NCI-H128 (cell line): ENCODE results near the gene ACTA1.
"Not testable (repeated sequence)": the region's sequence is repeated elsewhere in the genome, so short reads cannot be mapped to it uniquely, and the experiment has no call there.

Source experiments
- DNase-seq: peaks from one replicate; lab custom pipeline; 2025; ENCODE audit not compliant: unreplicated experiment; lab: John Stamatoyannopoulos, UW

ACTA1 gene

DNA sequence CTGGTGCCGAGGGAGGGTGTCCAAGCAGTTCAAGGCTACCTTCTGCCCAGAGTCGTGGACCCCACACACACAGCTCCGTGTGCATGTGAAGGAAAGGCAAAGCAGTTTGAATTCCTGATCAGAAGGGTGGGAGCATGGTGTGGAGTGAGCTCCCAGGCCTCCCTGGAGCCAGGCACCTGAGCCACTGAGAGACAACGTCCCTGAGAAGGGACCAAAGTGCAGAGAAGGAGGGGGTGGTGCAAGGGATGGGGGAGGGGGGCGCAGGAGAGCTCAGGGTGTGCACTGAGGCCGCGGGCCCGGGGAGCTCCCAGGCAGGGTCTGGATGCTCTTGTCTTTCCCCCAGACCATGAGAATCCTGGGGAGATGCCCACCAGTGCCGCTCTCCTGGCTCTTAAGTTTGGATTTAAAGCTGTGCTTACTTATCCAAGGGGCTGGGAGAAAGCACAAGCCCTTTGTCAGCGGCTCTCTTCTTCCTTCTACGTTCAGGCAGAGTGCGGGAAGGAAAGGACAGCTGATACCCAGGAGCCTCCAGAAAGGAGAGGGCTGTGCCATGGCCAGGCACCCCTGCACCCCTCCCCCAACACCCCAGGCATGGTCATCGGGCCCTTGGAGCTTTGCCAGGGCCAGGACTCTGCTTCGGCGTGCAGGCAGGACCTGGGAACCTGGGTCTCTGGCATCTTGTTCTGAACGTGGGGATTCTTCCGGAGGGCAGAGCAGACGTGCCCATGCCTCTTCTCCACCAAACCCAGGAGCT lies 24.1 kb downstream of the ACTA1 start:
- DNase-seq, result no peak

- DNase-seq, result no peak
These were observed 25.3 kb downstream of the ACTA1 start for GRCh38 chr1:229408458-229409037.

DNA sequence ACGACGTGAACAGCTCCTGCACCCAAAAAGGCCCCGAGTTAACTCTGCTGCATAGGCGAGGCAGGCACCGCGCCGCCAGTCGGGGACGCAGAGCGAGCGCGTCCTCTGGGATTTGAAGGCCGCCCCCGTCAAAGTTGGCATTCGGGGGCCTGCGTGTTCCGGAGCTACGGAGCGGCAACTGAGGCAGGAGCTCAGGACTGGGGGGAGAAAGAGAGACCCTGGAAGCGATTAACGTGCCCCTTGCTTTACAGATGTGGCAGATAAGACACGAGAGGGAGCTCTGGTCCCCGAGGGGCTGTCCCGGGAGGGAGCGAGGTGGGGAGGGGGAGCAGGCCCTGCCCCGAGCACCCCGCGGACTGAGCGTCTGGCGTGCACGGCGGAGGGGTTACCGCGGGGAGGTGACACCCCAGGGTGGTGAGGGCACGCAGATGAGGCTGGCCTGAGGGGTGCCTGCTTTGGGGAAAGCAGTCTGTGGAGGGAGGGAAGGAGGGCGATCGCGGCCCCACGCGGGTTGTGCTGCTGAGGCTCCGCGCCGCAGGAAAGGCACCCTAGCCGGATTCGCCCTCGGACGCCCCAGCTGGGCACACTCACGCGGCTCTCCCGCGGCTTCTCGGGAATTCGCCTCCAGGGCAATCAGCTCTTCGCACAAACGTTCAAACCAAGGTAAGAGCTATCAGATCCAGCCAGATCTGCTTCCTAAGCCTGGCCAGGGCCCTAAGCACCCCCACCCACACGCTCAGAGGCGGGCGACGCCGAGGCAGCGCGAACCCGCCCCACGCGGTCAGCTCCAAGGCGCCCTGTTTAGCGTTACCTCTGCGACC lies 26.5 kb downstream of the ACTA1 start:
- no peak for DNase-seq

DNA sequence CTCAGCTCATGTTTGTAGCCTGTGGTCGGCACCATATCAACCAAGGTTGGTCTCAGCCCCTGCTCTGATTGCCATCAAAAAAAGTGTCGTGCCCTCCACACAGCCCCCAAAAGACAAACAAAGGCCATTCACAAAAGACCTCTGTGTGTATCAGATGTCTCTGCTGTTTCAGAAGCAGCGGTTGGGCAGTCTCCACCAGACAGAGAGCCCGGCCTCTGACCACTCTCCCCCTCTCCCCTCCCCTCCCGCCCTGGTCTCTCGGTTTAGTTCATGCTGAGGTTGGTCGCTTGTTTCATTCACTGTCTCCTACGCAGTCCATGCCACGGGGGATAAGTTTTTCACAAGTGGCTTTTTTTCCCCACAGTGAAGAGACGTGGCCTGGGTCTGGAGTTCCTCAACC lies 27.1 kb downstream of the ACTA1 start:
- DNase-seq, result no peak

GRCh38 chr1:229403573-229403972 lies 30.3 kb downstream of the ACTA1 start:
- no peak for DNase-seq

GRCh38 chr1:229402993-229403392 lies 30.9 kb downstream of the ACTA1 start:
- no peak for DNase-seq

DNA sequence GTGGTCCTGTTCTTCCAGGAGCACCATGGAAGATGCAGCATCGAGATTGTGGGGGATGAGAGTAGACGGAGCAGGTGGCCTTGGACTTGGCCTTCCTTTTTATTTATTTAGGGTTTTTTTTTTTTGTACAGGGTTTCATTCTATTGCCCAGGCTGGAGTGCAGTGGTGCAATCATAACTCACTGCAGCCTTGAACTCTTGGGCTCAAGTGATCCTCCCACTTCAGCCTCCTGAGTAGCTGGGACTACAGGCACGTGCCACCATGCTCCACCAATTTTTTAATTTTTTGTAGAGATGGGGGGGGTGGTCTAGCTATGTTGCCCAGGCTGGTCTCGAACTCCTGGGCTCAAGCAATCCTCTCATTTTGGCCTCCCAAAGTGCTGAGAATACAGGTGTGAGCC lies 31.6 kb downstream of the ACTA1 start:
- DNase-seq, result not testable (repeated sequence)

- DNase-seq, result no peak
These were observed 36.1 kb downstream of the ACTA1 start for GRCh38 chr1:229397762-229398161.

- no peak for DNase-seq
These were observed 37.2 kb downstream of the ACTA1 start for GRCh38 chr1:229396585-229397206.

DNA sequence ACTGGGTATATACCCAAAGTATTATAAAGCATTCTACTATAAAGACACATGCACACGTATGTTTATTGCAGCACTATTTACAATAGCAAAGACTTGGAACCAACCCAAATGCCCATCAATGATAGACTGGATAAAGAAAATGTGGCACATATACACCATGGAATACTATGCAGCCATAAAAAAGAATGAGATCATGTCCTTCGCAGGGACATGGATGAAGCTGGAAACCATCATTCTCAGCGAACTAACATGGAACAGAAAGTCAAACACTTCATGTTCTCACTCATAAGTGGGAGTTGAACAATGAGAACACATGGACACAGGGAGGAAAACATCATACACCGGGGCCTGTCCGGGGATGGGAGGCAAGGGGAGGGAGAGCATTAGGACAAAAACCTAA lies 39.4 kb downstream of the ACTA1 start:
- DNase-seq, result not testable (repeated sequence)

GRCh38 chr1:229392936-229393335 lies 41.0 kb downstream of the ACTA1 start:
- DNase-seq, result no peak

DNA sequence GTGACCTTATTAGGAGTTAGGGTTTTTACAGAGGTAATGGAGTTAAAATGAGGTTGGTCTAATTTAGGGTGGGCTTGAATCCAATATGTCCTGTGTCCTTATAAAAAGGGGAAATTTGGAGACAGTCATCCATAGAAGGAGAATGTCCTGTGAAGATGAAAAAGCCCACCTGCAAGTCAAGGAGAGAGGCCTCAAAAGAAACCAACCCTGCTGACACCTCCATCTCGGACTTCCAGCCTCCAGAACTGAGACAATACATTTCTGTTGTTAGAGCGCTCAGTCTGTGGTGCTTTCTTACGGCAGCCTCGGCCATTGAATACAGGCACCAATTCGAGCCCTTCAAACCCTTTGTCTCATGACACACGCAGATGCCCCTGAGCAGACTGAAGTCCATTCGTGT lies 43.8 kb downstream of the ACTA1 start:
- DNase-seq, result no peak

DNA sequence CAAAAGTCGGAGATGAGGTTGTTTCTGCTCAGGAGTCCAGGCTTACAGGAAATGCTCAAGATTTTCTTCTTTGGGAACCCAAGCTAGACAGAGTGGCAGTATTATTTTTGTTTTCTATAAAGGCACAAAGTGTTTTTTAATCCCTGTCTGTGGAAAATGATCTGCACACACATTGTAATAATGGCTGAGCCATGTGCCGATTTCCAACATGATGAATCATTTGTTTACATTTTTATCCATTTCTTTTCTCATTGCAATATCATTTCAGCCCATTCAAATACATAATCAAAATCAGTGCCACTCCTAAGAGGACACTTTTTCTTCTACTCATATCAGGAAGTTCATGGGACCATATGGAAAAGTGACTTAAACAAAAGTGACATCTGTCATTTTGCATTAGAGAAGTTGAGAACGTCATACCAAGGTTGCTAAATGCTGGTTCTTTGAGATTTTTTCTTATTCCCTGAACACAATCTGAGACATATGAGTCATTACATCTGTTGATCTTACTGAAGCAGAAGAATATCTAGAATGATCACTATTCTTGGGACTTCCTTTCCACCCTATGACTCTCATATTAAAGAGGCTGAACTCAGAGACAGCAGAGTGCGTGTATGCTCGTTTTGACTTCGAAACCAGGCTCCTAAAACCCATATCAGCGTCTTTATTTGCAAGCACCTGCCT lies 44.9 kb downstream of the ACTA1 start:
- DNase-seq, result no peak

GRCh38 chr1:229385853-229386456 lies 47.9 kb downstream of the ACTA1 start:
- DNase-seq, result no peak

GRCh38 chr1:229384822-229385221 lies 49.1 kb downstream of the ACTA1 start:
- no peak for DNase-seq

- no peak for DNase-seq
These were observed 49.9 kb downstream of the ACTA1 start for GRCh38 chr1:229383961-229384360.

DNA sequence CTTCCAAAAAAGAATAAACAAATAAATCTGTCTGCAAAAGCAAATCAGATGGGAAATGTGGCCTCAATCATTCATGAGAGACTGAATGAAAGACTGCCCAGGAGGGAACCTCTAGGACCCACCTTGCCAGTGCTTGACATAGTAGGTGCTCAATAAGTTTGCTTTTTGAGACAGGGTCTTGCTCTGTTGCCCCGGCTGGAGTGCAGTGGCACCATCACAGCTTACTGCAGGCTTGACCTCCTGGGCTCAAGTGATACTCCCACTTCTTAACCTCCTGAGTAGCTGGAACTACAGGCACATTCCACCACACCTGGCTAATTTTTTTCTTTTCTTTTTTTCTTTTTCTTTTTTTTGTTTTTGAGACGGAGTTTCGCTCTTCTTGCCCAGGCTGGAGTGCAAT lies 50.7 kb downstream of the ACTA1 start:
- DNase-seq, result no peak
